ENCODE measurements around the gene ITIH3. TPM values are rescaled to one million over a fixed set of nuclear protein-coding genes. Genes with fewer than 3 reads are reported as not detected.

Gene ITIH3
- total RNA-seq, 5 donors from 2014 or later (not counting 1 experiment from before 2014, with no cell fraction given) = 0.23 to 0.88 (median 0.76) TPM; not detected in 2

GRCh38 chr3:52857864-52858263 is 63.3 kb downstream of the ITIH3 start:
- H3K27ac Mint-ChIP-seq = no peak overlapping the region
- no peak for DNase-seq

More at GRCh38 chr3:52857864-52858263, 63.3 kb downstream of the ITIH3 start:
- H3K27me3 Mint-ChIP-seq = no peaks in the 10 kb centered on the region
- ChIA-PET POLR2A (no interaction called here), CTCF (no interaction called here)
- WGBS (ENCODE audit: insufficient coverage) = 100% methylated on average over 3 of the region's 5 CpGs
- H3K36me3 Mint-ChIP-seq = peaks cover 24% of the 10 kb centered on the region
- no peak overlapping the region for H3K4me3 ChIP-seq (ENCODE audit: control insufficient read depth in 1 of 2, extremely low read depth in 1 of 2, low read length in 1 of 2)
- no peak overlapping the region for H3K4me3 Mint-ChIP-seq
- no peaks in the 10 kb centered on the region for H3K4me1 ChIP-seq (ENCODE audit: control insufficient read depth in 1 of 2, extremely low read depth in 1 of 2, insufficient read depth in 2 of 2, low read length in 2 of 2)
- peaks cover 13 to 20% of the 10 kb centered on the region in 2 donors for H3K36me3 ChIP-seq (ENCODE audit: control insufficient read depth in 2 of 2, extremely low read depth in 1 of 2, insufficient read depth in 1 of 2, low read length in 1 of 2)
- H3K9me3 ChIP-seq = no peaks in the 10 kb centered on the region
- H3K9me3 Mint-ChIP-seq = no peaks in the 10 kb centered on the region
- peaks cover 0 to 5% (median 1%) of the 10 kb centered on the region in 3 donors for H3K4me1 Mint-ChIP-seq
- H3K27me3 ChIP-seq (replicated peaks in 1 of 2; ENCODE audit: control insufficient read depth in 2 of 2, extremely low read depth in 1 of 2, insufficient read depth in 2 of 2, low read length in 1 of 2) = no peaks in the 10 kb centered on the region
- no peak overlapping the region for H3K27ac ChIP-seq (ENCODE audit: low read length)
- no peak for ATAC-seq (replicated peaks in 1 of 4)

Other genes starting within 250 kb of the ITIH3 start
- 10 to 100 TPM; 57.4 to 73.3 (median 63.3) TPM for gene PBRM1, start 108.9 kb upstream of the ITIH3 start, total RNA-seq
- gene GNL3, start 108.8 kb upstream of the ITIH3 start, total RNA-seq = 100 to 1,000 TPM in 2 of 5 donors, 10 to 100 TPM in 3; 77.1 to 110 (median 86.6) TPM
- gene GLT8D1, start 89.0 kb upstream of the ITIH3 start, total RNA-seq = 10 to 100 TPM; 21.0 to 47.0 (median 39.1) TPM
- 10 to 100 TPM; 61.8 to 85.8 (median 81.3) TPM for gene SPCS1, start 88.7 kb upstream of the ITIH3 start, total RNA-seq
- 10 to 100 TPM; 14.1 to 23.9 (median 22.2) TPM for gene NEK4, start 23.9 kb upstream of the ITIH3 start, total RNA-seq
- under 1 TPM in 2 of 5 donors, not detected in 3; 0.49 to 0.85 TPM for gene ITIH1, start 17.2 kb upstream of the ITIH3 start, total RNA-seq
- 10 to 100 TPM; 37.2 to 63.3 (median 41.0) TPM for gene ITIH4, start 35.9 kb downstream of the ITIH3 start, total RNA-seq
- 10 to 100 TPM in 1 of 5 donors, 1 to 10 TPM in 4; 1.6 to 10.2 (median 4.1) TPM for gene MUSTN1, start 40.2 kb downstream of the ITIH3 start, total RNA-seq
- gene STIMATE, start 102.8 kb downstream of the ITIH3 start, total RNA-seq = 10 to 100 TPM; 37.3 to 61.8 (median 52.9) TPM

All from T-cell (primary cell).